H1 (cell line): ENCODE measurements around the gene TIMM22. TPM values are rescaled to one million over a fixed set of nuclear protein-coding genes. Genes with fewer than 3 reads are reported as not detected.

ENCODE experiments used
- CTCF ChIA-PET: fragments of 300-600 bp; sonication (Branson Sonifier 250); formaldehyde crosslinking; loops from one replicate; lab custom pipeline; 2021; ENCODE audit not compliant: partially characterized antibody; lab: Charles Lee
- POLR2A ChIA-PET: fragments of 300-600 bp; sonication (Branson Sonifier 250); formaldehyde crosslinking; loops from one replicate; lab custom pipeline; 2021; ENCODE audit warnings: inconsistent platforms; ENCODE audit not compliant: partially characterized antibody; lab: Charles Lee
- DNase-seq, 2 experiments: peaks; one replicate each; pipeline versions ENCODE4 v3.0.0 to v3.0.0-alpha.2; 2010 to 2022; ENCODE audit warnings: low spot score in 2 of 2, low read depth in 1 of 2, mixed read lengths in 1 of 2
- FAIRE-seq: peaks from 2 replicates; lab custom pipeline; 2011; peaks lifted over from hg19 to GRCh38; lab: Jason Lieb, UNC
- H2AFZ ChIP-seq: 2 replicates; pipeline ENCODE4 v1.8.1; 2012; ENCODE audit warnings: low read length, inconsistent platforms
- H2AK5ac ChIP-seq: 2 replicates; pipeline ENCODE4 v1.6.1; 2013; ENCODE audit warnings: low read depth, low read length
- H2BK120ac ChIP-seq: replicated peaks from 2 replicates; pipeline ENCODE3; 2013; ENCODE audit warnings: low read depth, low read length, inconsistent platforms
- H2BK12ac ChIP-seq: 2 replicates; pipeline ENCODE4 v1.6.1; 2013; ENCODE audit warnings: low read depth, low read length
- H2BK15ac ChIP-seq: 2 replicates; pipeline ENCODE4 v1.6.1; 2013; ENCODE audit warnings: low read length
- H2BK20ac ChIP-seq: 2 replicates; pipeline ENCODE4 v1.6.1; 2013; ENCODE audit warnings: low read length
- H2BK5ac ChIP-seq: 2 replicates; pipeline ENCODE4 v1.6.1; 2013; ENCODE audit warnings: low read depth, low read length
- H3K14ac ChIP-seq: 2 replicates; pipeline ENCODE4 v1.6.1; 2013; ENCODE audit warnings: inconsistent platforms; ENCODE audit not compliant: insufficient read length
- H3K18ac ChIP-seq: 2 replicates; pipeline ENCODE4 v1.6.1; 2013; ENCODE audit warnings: low read length; ENCODE audit errors: extremely low read depth
- H3K23ac ChIP-seq: 2 replicates; pipeline ENCODE4 v1.6.1; 2013; ENCODE audit warnings: inconsistent platforms; ENCODE audit not compliant: insufficient read length
- H3K23me2 ChIP-seq: 2 replicates; pipeline ENCODE4 v1.6.1; 2013; ENCODE audit warnings: low read depth, low read length
- H3K27ac ChIP-seq: 2 replicates; pipeline ENCODE4 v1.6.1; 2011; ENCODE audit warnings: low read depth, low read length, inconsistent platforms
- H3K27me3 ChIP-seq, 4 experiments: replicated peaks in 1 of 4; 1 replicate in 1 of 4; 2 replicates in 3 of 4; pipeline versions ENCODE4 v1.6.1 to v1.8.1; 2011 to 2013; ENCODE audit warnings: low read length in 3 of 4, mild to moderate bottlenecking in 3 of 4, inconsistent platforms in 2 of 4, mixed read lengths in 2 of 4, moderate library complexity in 1 of 4; ENCODE audit not compliant: control insufficient read depth in 3 of 4, insufficient read depth in 3 of 4; ENCODE audit errors: extremely low read depth in 1 of 4
- H3K36me3 ChIP-seq, 4 experiments: 2 replicates each; pipeline versions ENCODE4 v1.6.1 to v1.8.1; 2011 to 2013; ENCODE audit warnings: mild to moderate bottlenecking in 4 of 4, low read length in 3 of 4, moderate library complexity in 2 of 4, control low read depth in 1 of 4, inconsistent platforms in 1 of 4; ENCODE audit not compliant: insufficient read depth in 4 of 4, control insufficient read depth in 2 of 4
- H3K4ac ChIP-seq: replicated peaks from 2 replicates; pipeline ENCODE3; 2013; ENCODE audit warnings: low read length, low read depth, mixed read lengths, inconsistent platforms; ENCODE audit not compliant: insufficient read length
- H3K4me1 ChIP-seq, 4 experiments: replicated peaks in 1 of 4; 1 replicate in 1 of 4; 2 replicates in 3 of 4; pipeline versions ENCODE4 v1.6.1 to v1.8.1; 2011 to 2013; ENCODE audit warnings: low read length in 3 of 4, inconsistent platforms in 2 of 4, mixed read lengths in 1 of 4; ENCODE audit not compliant: insufficient read depth in 4 of 4, control insufficient read depth in 3 of 4
- H3K4me2 ChIP-seq, 2 experiments: 2 replicates each; pipeline versions ENCODE4 v1.6.1 to v1.8.1; 2011 to 2013; ENCODE audit warnings: low read depth in 2 of 2, low read length in 2 of 2, control low read depth in 1 of 2, inconsistent platforms in 1 of 2, mild to moderate bottlenecking in 1 of 2; ENCODE audit not compliant: insufficient read depth in 1 of 2
- H3K4me3 ChIP-seq, 4 experiments: fragments of 200-600, 300-600 bp in 1 of 4; sonication (generic), shearing (Covaris generic), sonication (Bioruptor Twin) in 1 of 4; 2 replicates each; pipeline versions ENCODE4 v1.5.1 to v1.8.1; 2011 to 2016; ENCODE audit warnings: low read length in 4 of 4, low read depth in 3 of 4, control low read depth in 2 of 4, inconsistent platforms in 2 of 4, mild to moderate bottlenecking in 2 of 4, mixed read lengths in 1 of 4, moderate library complexity in 1 of 4; ENCODE audit not compliant: insufficient read depth in 2 of 4; ENCODE audit errors: extremely low read depth in 1 of 4
- H3K56ac ChIP-seq: replicated peaks from 2 replicates; pipeline ENCODE3; 2013; ENCODE audit warnings: low read depth, mild to moderate bottlenecking, mixed read lengths, low read length, inconsistent platforms; ENCODE audit not compliant: insufficient read length
- H3K79me1 ChIP-seq: 2 replicates; pipeline ENCODE4 v1.6.1; 2013; ENCODE audit warnings: low read depth, low read length, control low read depth
- H3K79me2 ChIP-seq, 2 experiments: 2 replicates each; pipeline versions ENCODE4 v1.6.1 to v1.8.1; 2012 to 2013; ENCODE audit warnings: low read length in 2 of 2, mild to moderate bottlenecking in 2 of 2, inconsistent platforms in 1 of 2; ENCODE audit not compliant: insufficient read depth in 2 of 2, control insufficient read depth in 1 of 2
- H3K9ac ChIP-seq, 4 experiments: replicated peaks in 1 of 4; 1 replicate in 1 of 4; 2 replicates in 3 of 4; pipeline versions ENCODE4 v1.6.1 to v1.8.1; 2011 to 2013; ENCODE audit warnings: low read depth in 3 of 4, low read length in 3 of 4, control low read depth in 2 of 4, mild to moderate bottlenecking in 2 of 4, moderate library complexity in 2 of 4, inconsistent platforms in 1 of 4; ENCODE audit errors: extremely low read depth in 1 of 4
- H3K9me3 ChIP-seq, 2 experiments: 2 replicates each; pipeline versions ENCODE4 v1.6.1 to v1.8.1; 2012 to 2013; ENCODE audit warnings: mild to moderate bottlenecking in 2 of 2, moderate library complexity in 2 of 2, control low read depth in 1 of 2, inconsistent platforms in 1 of 2, low read depth in 1 of 2, low read length in 1 of 2, mixed read lengths in 1 of 2; ENCODE audit not compliant: insufficient read depth in 2 of 2
- H4K20me1 ChIP-seq, 2 experiments: replicated peaks in 1 of 2; 2 replicates each; pipeline versions ENCODE3 to v1.8.1; 2011 to 2013; ENCODE audit warnings: inconsistent platforms in 2 of 2, low read length in 2 of 2, mild to moderate bottlenecking in 1 of 2; ENCODE audit not compliant: insufficient read depth in 2 of 2, control insufficient read depth in 1 of 2
- H4K5ac ChIP-seq: 2 replicates; pipeline ENCODE4 v1.6.1; 2013; ENCODE audit warnings: low read length, low read depth, mixed read lengths, inconsistent platforms; ENCODE audit not compliant: insufficient read length
- H4K8ac ChIP-seq: 2 replicates; pipeline ENCODE4 v1.8.0; 2013; ENCODE audit warnings: mild to moderate bottlenecking, moderate library complexity, low read length, inconsistent platforms; ENCODE audit not compliant: insufficient read depth; ENCODE audit errors: extremely low read depth
- H4K91ac ChIP-seq: replicated peaks from 2 replicates; pipeline ENCODE3; 2013; ENCODE audit warnings: low read length, mixed read lengths, inconsistent platforms; ENCODE audit not compliant: insufficient read length
- CBX8 ChIP-seq: fragments of 300-800, 300-1000 bp; sonication (generic); IDR thresholded peaks from 2 replicates; pipeline ENCODE4 v1.7.1; 2016; ENCODE audit warnings: low read depth, low read length, borderline replicate concordance
- CHD2 ChIP-seq: IDR thresholded peaks from 2 replicates; pipeline ENCODE4 v1.6.1; 2012; ENCODE audit warnings: low read length, improper control_type of control experiment
- KDM5A ChIP-seq: fragments of 200-600 bp; IDR thresholded peaks from 2 replicates; pipeline ENCODE4 v1.7.1; 2012; ENCODE audit warnings: mild to moderate bottlenecking, low read length, inconsistent platforms, mixed read lengths
- POLR2AphosphoS5 ChIP-seq: IDR thresholded peaks from 2 replicates; pipeline ENCODE4 v1.6.1; 2011; ENCODE audit warnings: low read depth, low read length
- RFX5 ChIP-seq: IDR thresholded peaks from 2 replicates; pipeline ENCODE4 v1.6.1; 2011; ENCODE audit warnings: low read depth, low read length, improper control_type of control experiment, borderline replicate concordance
- TBP ChIP-seq: IDR thresholded peaks from 2 replicates; pipeline ENCODE4 v1.6.1; 2011; ENCODE audit warnings: low read depth, low read length, improper control_type of control experiment
- ZNF274 ChIP-seq: IDR thresholded peaks from 2 replicates; pipeline ENCODE4 v1.7.0; 2012; ENCODE audit warnings: low read length, borderline replicate concordance; ENCODE audit errors: extremely low read depth
- WGBS, 2 experiments: shearing (Covaris generic) in 1 of 2; methylation state at CpG; one replicate each; pipeline versions ENCODE4 v1.1.6 to v1.1.7; 2013 to 2015; ENCODE audit warnings: low lambda C conversion rate in 2 of 2, mixed read lengths in 2 of 2, inconsistent platforms in 1 of 2, low coverage in 1 of 2, missing lambda C conversion rate in 1 of 2; ENCODE audit not compliant: insufficient replicate concordance in 2 of 2, insufficient coverage in 1 of 2, insufficient read length in 1 of 2; ENCODE audit errors: extremely low coverage in 1 of 2, missing lambda C conversion rate in 1 of 2; 5-methylcytosine and 5-hydroxymethylcytosine counted together
- polyA plus RNA-seq, 7 experiments: library from polyadenylated mRNA; depleted of rRNA in 3 of 7; stranded (reverse) in 5 of 7; unstranded in 2 of 7; fragments of >200 nt in 5 of 7; fragments of 200-250 nt in 2 of 7; gene quantifications; 1 replicate in 5 of 7; 2 replicates in 1 of 7; 4 replicates in 1 of 7; pipeline versions ENCODE4 v1.2.1 to v1.2.3, GENCODE V29; 2011 to 2013; ENCODE audit warnings: missing spikeins in 2 of 7, mixed read lengths in 2 of 7
- total RNA-seq: library from RNA; stranded (reverse); fragmentation: NEBNext Ultra II Directional; extraction: Animal tissue kit (Norgen Biotek cat#: 25700); gene quantifications from 2 replicates; pipeline ENCODE4 v1.2.1, GENCODE V29; 2021

The TIMM22 gene
- total and polyA plus RNA-seq, 2 of the 8 experiments (the other 6 are each of a cell fraction or from before 2014, with no cell fraction given) = 13.8 to 17.4 TPM

GRCh38 chr17:1002771-1003555, 6.0 kb downstream of the TIMM22 start:
- ChIA-PET CTCF (interaction anchor here (0.6 to 12.7 kb wide), 6 partner anchors 12 to 288 kb away, joined by 3 to 144 read pairs (median 3); no protein-coding TSS in a partner anchor), POLR2A (interaction anchor here (1.4 kb wide), 1 partner anchor 9 kb away, joined by 6 read pairs; no protein-coding TSS in a partner anchor)
- Histone ChIP-seq H3K23ac (no peak overlapping the region), H3K9ac (no peak overlapping the region), H3K79me2 (peaks cover 0 to 5% of the 10 kb centered on the region in 2 experiments; a peak in 2 of 4 replicates), H3K27me3 (no peaks in the 10 kb centered on the region), H3K4me2 (no peak overlapping the region), H3K14ac (no peak overlapping the region), H3K9me3 (no peaks in the 10 kb centered on the region), H4K8ac (no peak overlapping the region), H2BK15ac (no peak overlapping the region), H3K18ac (no peak overlapping the region), H3K4me3 (no peak overlapping the region), H2BK5ac (no peak overlapping the region), H3K36me3 (peaks cover 6 to 28% (median 17%) of the 10 kb centered on the region in 4 experiments), H3K27ac (no peak overlapping the region), H3K23me2 (no peaks in the 10 kb centered on the region), H3K79me1 (peaks cover 6% of the 10 kb centered on the region; the same call in 1 of the 2 replicates), H3K56ac (no peak overlapping the region), H2BK12ac (no peak overlapping the region), H2AK5ac (no peak overlapping the region), H4K91ac (no peak overlapping the region), H3K4ac (no peak overlapping the region), H2AFZ (no peak overlapping the region), H2BK20ac (no peak overlapping the region), H3K4me1 (peaks cover 0 to 3% (median 1%) of the 10 kb centered on the region in 4 experiments; a peak in 5 of 7 replicates), H2BK120ac (no peak overlapping the region), H4K20me1 (peaks cover 2 to 5% of the 10 kb centered on the region in 2 experiments), H4K5ac (no peak overlapping the region)
- DNase-seq (no peak), FAIRE-seq (no peak)
- WGBS, 2 experiments = 86% methylated on average over 19 of the region's 19 CpGs; no CpG with 5 or more reads in 1 of the 2 experiments
- no peak for TF ChIP-seq CBX8
- TF ChIP-seq ZNF274 = no peak
- no peak for TF ChIP-seq CHD2
- TF ChIP-seq KDM5A = no peak
- no peak for TF ChIP-seq POLR2AphosphoS5
- no peak for TF ChIP-seq RFX5
- no peak for TF ChIP-seq TBP
